ENCODE data around the gene MAP1LC3B. TPM values are rescaled to one million over a fixed set of nuclear protein-coding genes. Genes with fewer than 3 reads are reported as not detected.

MAP1LC3B gene
- total and polyA plus RNA-seq, 2 of the 8 experiments (the other 6 are each of a cell fraction or from before 2014, with no cell fraction given) = 29.5 to 48.5 TPM

DNA sequence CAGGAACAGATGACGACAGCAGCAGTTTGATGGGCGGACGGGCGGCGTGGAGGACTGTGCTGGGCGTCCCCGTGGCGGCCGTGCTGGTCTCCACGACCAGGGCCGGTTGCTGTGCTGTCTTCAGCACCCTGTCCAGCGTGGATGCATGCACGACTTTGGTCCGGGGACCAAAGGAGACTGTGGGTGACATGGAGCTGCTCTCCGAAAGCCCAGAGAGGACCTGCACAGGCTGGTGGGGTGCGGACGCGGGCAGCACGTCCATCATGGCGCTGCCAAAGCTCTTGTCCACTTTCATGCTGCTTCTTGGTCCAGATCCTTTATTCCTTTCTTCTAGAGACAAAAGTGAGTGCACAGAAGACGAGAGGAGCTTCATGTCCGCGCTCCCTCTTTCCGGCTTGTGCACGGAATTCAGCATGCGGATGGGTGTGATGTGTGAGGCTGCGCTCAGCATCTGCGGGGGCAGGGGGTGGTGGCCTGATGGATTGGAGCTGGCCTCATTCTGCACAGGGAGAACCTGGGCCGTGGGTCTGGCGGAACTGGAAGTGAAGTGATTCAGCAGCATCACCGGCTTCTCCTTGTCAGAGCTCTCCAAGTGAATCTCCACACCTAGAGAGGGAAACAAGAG lies 20.3 kb downstream of the MAP1LC3B start:
- H2BK20ac ChIP-seq (ENCODE audit: low read length) = no peak overlapping the region
- no peak overlapping the region for H3K27ac ChIP-seq (ENCODE audit: low read depth, low read length)
- no peak overlapping the region for H2BK15ac ChIP-seq (ENCODE audit: low read length)
- no peak overlapping the region for H2BK120ac ChIP-seq (replicated peaks; ENCODE audit: low read depth, low read length)
- TF ChIP-seq KDM4A (IDR thresholded peaks at IDR 0.05; ENCODE audit: low read depth, low read length, severe bottlenecking) = no peak
- no peak for TF ChIP-seq E2F6 (IDR thresholded peaks at IDR 0.05)
- TF ChIP-seq KDM1A (IDR thresholded peaks at IDR 0.05; ENCODE audit: borderline replicate concordance, low read length) = no peak
- no peak for TF ChIP-seq RXRA (IDR thresholded peaks at IDR 0.05; ENCODE audit: insufficient read depth, low read depth, low read length)
- no peak for TF ChIP-seq CTCF (IDR thresholded peaks at IDR 0.05; ENCODE audit: control extremely low read depth in 1 of 3, insufficient read depth in 1 of 3, low read depth in 1 of 3, low read length in 3 of 3)
- TF ChIP-seq MAFK (IDR thresholded peaks at IDR 0.05; ENCODE audit: low read depth, low read length) = no peak
- TF ChIP-seq SUZ12 (IDR thresholded peaks at IDR 0.05; ENCODE audit: low read length) = no peak
- TF ChIP-seq POLR2AphosphoS5 (IDR thresholded peaks at IDR 0.05; ENCODE audit: low read depth, low read length) = no peak
- no peak overlapping the region for H3K14ac ChIP-seq (ENCODE audit: insufficient read length)
- no peak overlapping the region for H3K4me3 ChIP-seq (ENCODE audit: extremely low read depth in 1 of 4, insufficient read depth in 2 of 4, low read depth in 3 of 4, low read length in 4 of 4)
- H2BK12ac ChIP-seq (ENCODE audit: low read depth, low read length) = no peak overlapping the region
- H3K56ac ChIP-seq (replicated peaks; ENCODE audit: insufficient read length, low read depth, low read length) = no peak overlapping the region
- no peaks in the 10 kb centered on the region for H3K27me3 ChIP-seq (replicated peaks in 1 of 4; ENCODE audit: control insufficient read depth in 3 of 4, extremely low read depth in 1 of 4, insufficient read depth in 3 of 4, low read length in 3 of 4)
- H3K36me3 ChIP-seq (ENCODE audit: control insufficient read depth in 2 of 4, insufficient read depth in 4 of 4, low read length in 3 of 4) = peaks cover 5 to 51% (median 35%) of the 10 kb centered on the region in 4 experiments
- H4K5ac ChIP-seq (ENCODE audit: insufficient read length, low read depth, low read length) = no peak overlapping the region
- H2AK5ac ChIP-seq (ENCODE audit: low read depth, low read length) = no peak overlapping the region
- no peak overlapping the region for H3K9ac ChIP-seq (replicated peaks in 1 of 4; ENCODE audit: extremely low read depth in 1 of 4, low read depth in 3 of 4, low read length in 3 of 4)
- no peaks in the 10 kb centered on the region for H3K23me2 ChIP-seq (ENCODE audit: low read depth, low read length)
- H2AFZ ChIP-seq (ENCODE audit: low read length) = no peak overlapping the region
- WGBS, 2 experiments (ENCODE audit: extremely low coverage in 1 of 2, insufficient coverage in 1 of 2, insufficient read length in 1 of 2, insufficient replicate concordance in 2 of 2, low coverage in 1 of 2, low lambda C conversion rate in 2 of 2, missing lambda C conversion rate in 1 of 2) = 92% methylated on average over 31 of the region's 31 CpGs; no CpG with 5 or more reads in 1 of the 2 experiments
- H2BK5ac ChIP-seq (ENCODE audit: low read depth, low read length) = no peak overlapping the region
- no peak overlapping the region for H3K4ac ChIP-seq (replicated peaks; ENCODE audit: insufficient read length, low read depth, low read length)
- CTCF ChIA-PET (ENCODE audit: partially characterized antibody) = interaction anchor here (0.6 to 2.6 kb wide), 9 partner anchors 10 to 239 kb away, joined by 3 to 11 read pairs (median 3); no protein-coding TSS in a partner anchor
- H3K9me3 ChIP-seq (ENCODE audit: insufficient read depth in 2 of 2, low read depth in 1 of 2, low read length in 1 of 2) = no peaks in the 10 kb centered on the region
- POLR2A ChIA-PET (ENCODE audit: partially characterized antibody) = interaction anchor here (1.2 to 1.3 kb wide), 2 partner anchors 16 to 158 kb away, joined by 3 to 4 read pairs; no protein-coding TSS in a partner anchor
- H3K4me1 ChIP-seq (replicated peaks in 1 of 4; ENCODE audit: control insufficient read depth in 3 of 4, insufficient read depth in 4 of 4, low read length in 3 of 4) = no peaks in the 10 kb centered on the region
- H3K18ac ChIP-seq (ENCODE audit: extremely low read depth, low read length) = no peak overlapping the region
- H3K23ac ChIP-seq (ENCODE audit: insufficient read length) = no peak overlapping the region
- no peak overlapping the region for H4K8ac ChIP-seq (ENCODE audit: extremely low read depth, insufficient read depth, low read length)
- no peak for DNase-seq (ENCODE audit: low read depth in 1 of 2, low spot score in 2 of 2)
- H3K79me2 ChIP-seq (ENCODE audit: control insufficient read depth in 1 of 2, insufficient read depth in 2 of 2, low read length in 2 of 2) = no peaks in the 10 kb centered on the region
- no peak overlapping the region for H3K4me2 ChIP-seq (ENCODE audit: insufficient read depth in 1 of 2, low read depth in 2 of 2, low read length in 2 of 2)
- no peaks in the 10 kb centered on the region; the same call in 1 of the 2 replicates for H3K79me1 ChIP-seq (ENCODE audit: low read depth, low read length)
- no peak for FAIRE-seq
- H4K91ac ChIP-seq (replicated peaks; ENCODE audit: insufficient read length, low read length) = no peak overlapping the region
- H4K20me1 ChIP-seq (replicated peaks in 1 of 2; ENCODE audit: control insufficient read depth in 1 of 2, insufficient read depth in 2 of 2, low read length in 2 of 2) = peaks cover 0 to 5% of the 10 kb centered on the region in 2 experiments
